ENCODE data around the gene RBM33. TPM values are rescaled to one million over a fixed set of nuclear protein-coding genes. Genes with fewer than 3 reads are reported as not detected.

Gene RBM33
- total RNA-seq, 1 experiment from 2014 or later = 81.8 TPM

- H3K9me3 Mint-ChIP-seq = peaks cover 3% of the 10 kb centered on the region; the same call in 1 of the 2 replicates
- peaks cover 34% of the 10 kb centered on the region for H3K27me3 Mint-ChIP-seq (ENCODE audit: low read depth)
- DNase-seq (ENCODE audit: low spot score) (no peak), ATAC-seq (no peak)
- TF ChIP-seq E2F5 (CRISPR knock-in tag; IDR thresholded peaks at IDR 0.05) = no peak
- TF ChIP-seq AFF4 (CRISPR knock-in tag; IDR thresholded peaks at IDR 0.05; ENCODE audit: borderline replicate concordance) = no peak
- TF ChIP-seq ZNF423 (CRISPR knock-in tag; IDR thresholded peaks at IDR 0.05) = no peak
- no peak for TF ChIP-seq SMAD3 (CRISPR knock-in tag; IDR thresholded peaks at IDR 0.05; ENCODE audit: borderline replicate concordance)
- TF ChIP-seq GABPB1 (CRISPR knock-in tag; IDR thresholded peaks at IDR 0.05) = no peak
- no peak for TF ChIP-seq TEAD4 (CRISPR knock-in tag; IDR thresholded peaks at IDR 0.05)
- no peak for TF ChIP-seq GTF2I (CRISPR knock-in tag; conservative IDR thresholded peaks at IDR 0.05)
- TF ChIP-seq JUN (CRISPR knock-in tag; IDR thresholded peaks at IDR 0.05) = no peak
- H3K36me3 Mint-ChIP-seq = no peaks in the 10 kb centered on the region
- peaks cover 4% of the 10 kb centered on the region for H3K4me1 Mint-ChIP-seq
- H3K27ac Mint-ChIP-seq = no peak overlapping the region
- no peak overlapping the region for H3K4me3 Mint-ChIP-seq
- ChIA-PET CTCF (no interaction called here), POLR2A (no interaction called here)
Measured at GRCh38 chr7:155791836-155792235, 147.4 kb downstream of the RBM33 start.

GRCh38 chr7:155792315-155792960 is 148.0 kb downstream of the RBM33 start:
- POLR2A ChIA-PET = no interaction called here
- H3K36me3 Mint-ChIP-seq = no peaks in the 10 kb centered on the region
- TF ChIP-seq GABPB1 (CRISPR knock-in tag; IDR thresholded peaks at IDR 0.05) = no peak
- TF ChIP-seq SMAD3 (CRISPR knock-in tag; IDR thresholded peaks at IDR 0.05; ENCODE audit: borderline replicate concordance) = no peak
- no peak for TF ChIP-seq JUN (CRISPR knock-in tag; IDR thresholded peaks at IDR 0.05)
- TF ChIP-seq IRF2 (CRISPR knock-in tag; IDR thresholded peaks at IDR 0.05; ENCODE audit: borderline replicate concordance, low read depth) = no peak
- TF ChIP-seq PRDM15 (CRISPR knock-in tag; IDR thresholded peaks at IDR 0.05) = no peak
- TF ChIP-seq TEAD4 (CRISPR knock-in tag; IDR thresholded peaks at IDR 0.05) = no peak
- no peak for TF ChIP-seq ZNF219 (CRISPR knock-in tag; IDR thresholded peaks at IDR 0.05; ENCODE audit: borderline replicate concordance)
- TF ChIP-seq NFYB (CRISPR knock-in tag; conservative IDR thresholded peaks at IDR 0.05; ENCODE audit: low read depth) = no peak
- TF ChIP-seq GTF2I (CRISPR knock-in tag; conservative IDR thresholded peaks at IDR 0.05) = no peak
- no peak for TF ChIP-seq OVOL2 (CRISPR knock-in tag; IDR thresholded peaks at IDR 0.05; ENCODE audit: borderline replicate concordance)
- TF ChIP-seq ZNF425 (CRISPR knock-in tag; conservative IDR thresholded peaks at IDR 0.05) = no peak
- no peak for TF ChIP-seq PRRX2 (CRISPR knock-in tag; IDR thresholded peaks at IDR 0.05)
- H3K9me3 Mint-ChIP-seq = peaks cover 3% of the 10 kb centered on the region; the same call in 1 of the 2 replicates
- DNase-seq (ENCODE audit: low spot score) = no peak
- no peak overlapping the region for H3K27ac Mint-ChIP-seq
- ATAC-seq = no peak
- peaks cover 4% of the 10 kb centered on the region for H3K4me1 Mint-ChIP-seq
- CTCF ChIA-PET = no interaction called here
- H3K27me3 Mint-ChIP-seq (ENCODE audit: low read depth) = peaks cover 33% of the 10 kb centered on the region
- H3K4me3 Mint-ChIP-seq = no peak overlapping the region

All from WTC11 (cell line).